H9 (cell line): ENCODE results near the gene DUSP16. TPM values are rescaled to one million over a fixed set of nuclear protein-coding genes. Genes with fewer than 3 reads are reported as not detected.

Experiments used
- DNase-seq: peaks from one replicate; pipeline ENCODE4 v3.0.0-alpha.2; 2017
- H2AFZ ChIP-seq: one replicate; pipeline ENCODE4 v1.6.1; 2013; ENCODE audit warnings: mild to moderate bottlenecking, low read length, control low read depth, moderate library complexity
- H2AK5ac ChIP-seq: 2 replicates; pipeline ENCODE4 v1.6.1; 2013; ENCODE audit warnings: low read length, control low read depth, mixed read lengths; ENCODE audit not compliant: insufficient read length
- H2BK120ac ChIP-seq: one replicate; pipeline ENCODE4 v1.6.1; 2013; ENCODE audit warnings: low read depth, mild to moderate bottlenecking, low read length, control low read depth, inconsistent platforms; ENCODE audit not compliant: poor library complexity, severe bottlenecking
- H2BK12ac ChIP-seq: 2 replicates; pipeline ENCODE4 v1.6.1; 2013; ENCODE audit warnings: low read length, control low read depth, mixed read lengths, low read depth; ENCODE audit not compliant: insufficient read length
- H2BK15ac ChIP-seq: 2 replicates; pipeline ENCODE4 v1.6.1; 2013; ENCODE audit warnings: low read depth, low read length, control low read depth
- H2BK20ac ChIP-seq: one replicate; pipeline ENCODE4 v1.6.1; 2013; ENCODE audit warnings: low read depth, mild to moderate bottlenecking, low read length, control low read depth, inconsistent platforms; ENCODE audit not compliant: poor library complexity, severe bottlenecking
- H2BK5ac ChIP-seq: 2 replicates; pipeline ENCODE4 v1.6.1; 2013; ENCODE audit warnings: low read length, control low read depth, mixed read lengths; ENCODE audit not compliant: insufficient read length
- H3K14ac ChIP-seq: 2 replicates; pipeline ENCODE4 v1.6.1; 2013; ENCODE audit warnings: low read length, control low read depth; ENCODE audit not compliant: insufficient read depth
- H3K18ac ChIP-seq: 2 replicates; pipeline ENCODE4 v1.6.1; 2013; ENCODE audit warnings: low read depth, mild to moderate bottlenecking, mixed read lengths, low read length, control low read depth; ENCODE audit not compliant: insufficient read length
- H3K23ac ChIP-seq: 2 replicates; pipeline ENCODE4 v1.6.1; 2013; ENCODE audit warnings: low read length, control low read depth, mixed read lengths, low read depth; ENCODE audit not compliant: insufficient read length
- H3K23me2 ChIP-seq: 2 replicates; pipeline ENCODE4 v1.6.1; 2013; ENCODE audit warnings: low read depth, mild to moderate bottlenecking, mixed read lengths, low read length, control low read depth; ENCODE audit not compliant: insufficient read length, poor library complexity, severe bottlenecking
- H3K27ac ChIP-seq: 2 replicates; pipeline ENCODE4 v1.5.1; 2013; ENCODE audit warnings: low read length, control low read depth, mixed read lengths, low read depth; ENCODE audit not compliant: insufficient read length
- H3K27me3 ChIP-seq: 2 replicates; pipeline ENCODE4 v1.6.1; 2013; ENCODE audit warnings: low read length, control low read depth, inconsistent platforms; ENCODE audit not compliant: insufficient read depth
- H3K4ac ChIP-seq: 2 replicates; pipeline ENCODE4 v1.6.1; 2013; ENCODE audit warnings: low read depth, mild to moderate bottlenecking, control low read depth, inconsistent platforms, low read length, moderate library complexity
- H3K4me1 ChIP-seq: 2 replicates; pipeline ENCODE4 v1.6.1; 2013; ENCODE audit warnings: low read length, control low read depth, inconsistent platforms; ENCODE audit not compliant: insufficient read depth
- H3K4me2 ChIP-seq: 2 replicates; pipeline ENCODE4 v1.6.1; 2013; ENCODE audit warnings: low read length, control low read depth, mixed read lengths; ENCODE audit not compliant: insufficient read length, insufficient read depth
- H3K56ac ChIP-seq: 2 replicates; pipeline ENCODE4 v1.6.1; 2013; ENCODE audit warnings: low read depth, mild to moderate bottlenecking, mixed read lengths, low read length, control low read depth; ENCODE audit not compliant: insufficient read length
- H3K79me1 ChIP-seq: 2 replicates; pipeline ENCODE4 v1.6.1; 2013; ENCODE audit warnings: low read depth, mild to moderate bottlenecking, moderate library complexity, low read length, control low read depth, inconsistent platforms; ENCODE audit not compliant: insufficient read depth, poor library complexity, severe bottlenecking
- H3K79me2 ChIP-seq: 2 replicates; pipeline ENCODE4 v1.6.1; 2013; ENCODE audit warnings: low read length, control low read depth, inconsistent platforms; ENCODE audit not compliant: insufficient read depth
- H3K9ac ChIP-seq: 2 replicates; pipeline ENCODE4 v1.6.1; 2013; ENCODE audit warnings: low read length, control low read depth, mixed read lengths; ENCODE audit not compliant: insufficient read length; ENCODE audit errors: extremely low read depth
- H3K9me3 ChIP-seq: one replicate; pipeline ENCODE4 v1.6.1; 2013; ENCODE audit warnings: low read depth, low read length, inconsistent platforms; ENCODE audit not compliant: control insufficient read depth
- H3T11ph ChIP-seq: one replicate; pipeline ENCODE4 v1.6.1; 2013; ENCODE audit warnings: mild to moderate bottlenecking, low read length, control low read depth, inconsistent platforms
- H4K20me1 ChIP-seq: one replicate; pipeline ENCODE4 v1.6.1; 2013; ENCODE audit not compliant: control insufficient read depth, insufficient read length, insufficient read depth
- H4K5ac ChIP-seq: 2 replicates; pipeline ENCODE4 v1.6.1; 2013; ENCODE audit warnings: low read depth, mild to moderate bottlenecking, mixed read lengths, low read length, control low read depth; ENCODE audit not compliant: insufficient read length
- H4K8ac ChIP-seq: replicated peaks from 2 replicates; pipeline ENCODE4 v1.6.1; 2013; ENCODE audit warnings: low read length, control low read depth, mixed read lengths, low read depth; ENCODE audit not compliant: insufficient read length
- H4K91ac ChIP-seq: 2 replicates; pipeline ENCODE4 v1.6.1; 2013; ENCODE audit warnings: low read depth, mild to moderate bottlenecking, moderate library complexity, mixed read lengths, low read length, control low read depth; ENCODE audit not compliant: insufficient read length
- H3K27ac Mint-ChIP-seq, 3 experiments: 2 replicates in 2 of 3; 3 replicates in 1 of 3; pipeline ENCODE4 v1.8.0; 2020 to 2021; ENCODE audit warnings: mixed read lengths in 3 of 3, mild to moderate bottlenecking in 1 of 3, moderate library complexity in 1 of 3
- H3K27me3 Mint-ChIP-seq: 2 replicates; pipeline ENCODE4 v1.8.0; 2021; ENCODE audit warnings: low read depth, mild to moderate bottlenecking, moderate library complexity, mixed read lengths
- H3K36me3 Mint-ChIP-seq, 3 experiments: 2 replicates in 2 of 3; 3 replicates in 1 of 3; pipeline ENCODE4 v1.8.0; 2020 to 2021; ENCODE audit warnings: low read depth in 3 of 3, mixed read lengths in 3 of 3; ENCODE audit not compliant: insufficient read depth in 1 of 3
- H3K4me1 Mint-ChIP-seq, 2 experiments: 2 replicates each; pipeline ENCODE4 v1.8.0; 2020; ENCODE audit warnings: mixed read lengths in 2 of 2
- H3K4me3 Mint-ChIP-seq, 2 experiments: 2 replicates in 1 of 2; 3 replicates in 1 of 2; pipeline ENCODE4 v1.8.0; 2020 to 2021; ENCODE audit warnings: mild to moderate bottlenecking in 2 of 2, mixed read lengths in 2 of 2, moderate library complexity in 1 of 2
- H3K9me3 Mint-ChIP-seq, 2 experiments: 2 replicates in 1 of 2; 3 replicates in 1 of 2; pipeline ENCODE4 v1.8.0; 2020; ENCODE audit warnings: mild to moderate bottlenecking in 2 of 2, mixed read lengths in 2 of 2, moderate library complexity in 1 of 2
- CTCF ChIP-seq: fragments of 200-600 bp; sonication (generic); conservative IDR thresholded peaks from 3 replicates; pipeline ENCODE4 v1.8.0; 2021; ENCODE audit warnings: antibody characterized with exemption, mild to moderate bottlenecking
- WGBS: extraction: QIAGEN DNeasy Blood & Tissue Kit; methylation state at CpG from one replicate; pipeline ENCODE4 v1.1.7; 2013; ENCODE audit warnings: missing lambda C conversion rate, low lambda C conversion rate, mixed read lengths; ENCODE audit not compliant: insufficient read length; ENCODE audit errors: extremely low coverage; 5-methylcytosine and 5-hydroxymethylcytosine counted together
- total RNA-seq: library from RNA; stranded (reverse); gene quantifications from 2 replicates; pipeline ENCODE4 v1.2.1, GENCODE V29; 2021

Gene DUSP16
- total RNA-seq, 1 experiment from 2014 or later, result 64.0 TPM

GRCh38 chr12:12582895-12583303, 20.2 kb upstream of the DUSP16 start:
- no peak overlapping the region for H3K27ac ChIP-seq
- peaks cover 0 to 3% of the 10 kb centered on the region in 2 experiments; a peak in 2 of 5 replicates for H3K9me3 Mint-ChIP-seq

More at GRCh38 chr12:12582895-12583303, 20.2 kb upstream of the DUSP16 start:
- no peak overlapping the region for H4K8ac ChIP-seq
- no peak overlapping the region for H3T11ph ChIP-seq
- peaks cover 4 to 8% of the 10 kb centered on the region in 2 experiments; a peak in 2 of 4 replicates for H3K4me1 Mint-ChIP-seq
- H2BK15ac ChIP-seq, result no peak overlapping the region
- no peak for DNase-seq
- no peak overlapping the region for H3K14ac ChIP-seq
- H3K4me3 Mint-ChIP-seq, result no peak overlapping the region
- H3K79me2 ChIP-seq, result no peaks in the 10 kb centered on the region
- H4K5ac ChIP-seq, result no peak overlapping the region
- no peaks in the 10 kb centered on the region for H3K4me1 ChIP-seq
- no peak for TF ChIP-seq CTCF
- H2BK5ac ChIP-seq, result no peak overlapping the region
- H4K20me1 ChIP-seq, result no peaks in the 10 kb centered on the region
- no peaks in the 10 kb centered on the region for H3K23me2 ChIP-seq
- H3K27ac Mint-ChIP-seq, result no peak overlapping the region
- H3K4me2 ChIP-seq, result no peak overlapping the region
- H3K27me3 ChIP-seq, result no peaks in the 10 kb centered on the region
- no peak overlapping the region for H3K56ac ChIP-seq
- H2BK20ac ChIP-seq, result no peak overlapping the region
- no peak overlapping the region for H3K4ac ChIP-seq
- H3K9ac ChIP-seq, result no peak overlapping the region
- no CpG with 5 or more reads among the region's 6 CpGs for WGBS
- no peaks in the 10 kb centered on the region for H3K27me3 Mint-ChIP-seq
- H2BK120ac ChIP-seq, result no peak overlapping the region
- H3K79me1 ChIP-seq, result no peaks in the 10 kb centered on the region
- no peak overlapping the region for H3K18ac ChIP-seq
- no peaks in the 10 kb centered on the region for H3K9me3 ChIP-seq
- H2AK5ac ChIP-seq, result no peak overlapping the region
- H3K36me3 Mint-ChIP-seq, result no peaks in the 10 kb centered on the region
- no peak overlapping the region for H3K23ac ChIP-seq
- H2BK12ac ChIP-seq, result no peak overlapping the region
- no peak overlapping the region for H4K91ac ChIP-seq
- H2AFZ ChIP-seq, result no peak overlapping the region
